ENCODE results near the gene ABTB2.
"Not testable (repeated sequence)": the region's sequence is repeated elsewhere in the genome, so short reads cannot be mapped to it uniquely, and the experiment has no call there.

Gene ABTB2

GRCh38 chr11:34219279-34219678, 138.5 kb downstream of the ABTB2 start:
- no peak for DNase-seq (ENCODE audit: extremely low read depth, low read depth)
- no peak for TF ChIP-seq CTCF (IDR thresholded peaks at IDR 0.05; ENCODE audit: low read depth, low read length, missing control alignments)
- H3K4me3 ChIP-seq (replicated peaks; ENCODE audit: low read depth, low read length), result no peak overlapping the region

GRCh38 chr11:34218756-34219155, 139.1 kb downstream of the ABTB2 start:
- DNase-seq (ENCODE audit: extremely low read depth, low read depth); H3K4me3 ChIP-seq (replicated peaks; ENCODE audit: low read depth, low read length): not testable (repeated sequence)

GRCh38 chr11:34218067-34218466, 139.7 kb downstream of the ABTB2 start:
- no peak for DNase-seq (ENCODE audit: extremely low read depth, low read depth)
- TF ChIP-seq CTCF (IDR thresholded peaks at IDR 0.05; ENCODE audit: low read depth, low read length, missing control alignments), result no peak
- no peak overlapping the region for H3K4me3 ChIP-seq (replicated peaks; ENCODE audit: low read depth, low read length)

- DNase-seq (ENCODE audit: extremely low read depth, low read depth), result no peak
- TF ChIP-seq CTCF (IDR thresholded peaks at IDR 0.05; ENCODE audit: low read depth, low read length, missing control alignments), result no peak
Measured at GRCh38 chr11:34216706-34217105, 141.1 kb downstream of the ABTB2 start.

GRCh38 chr11:34215806-34216453, 141.9 kb downstream of the ABTB2 start:
- no peak overlapping the region for H3K4me3 ChIP-seq (replicated peaks; ENCODE audit: low read depth, low read length)
- TF ChIP-seq CTCF (IDR thresholded peaks at IDR 0.05; ENCODE audit: low read depth, low read length, missing control alignments), result no peak
- DNase-seq (ENCODE audit: extremely low read depth, low read depth), result no peak

More at GRCh38 chr11:34216706-34217105, 141.1 kb downstream of the ABTB2 start:
- H3K4me3 ChIP-seq (replicated peaks; ENCODE audit: low read depth, low read length), result no peak overlapping the region

- no peak for TF ChIP-seq CTCF (IDR thresholded peaks at IDR 0.05; ENCODE audit: low read depth, low read length, missing control alignments)
- DNase-seq (ENCODE audit: extremely low read depth, low read depth), result no peak
- no peak overlapping the region for H3K4me3 ChIP-seq (replicated peaks; ENCODE audit: low read depth, low read length)
Measured at GRCh38 chr11:34214961-34215805, 142.6 kb downstream of the ABTB2 start.

GRCh38 chr11:34213366-34213765, 144.4 kb downstream of the ABTB2 start:
- no peak for DNase-seq (ENCODE audit: extremely low read depth, low read depth)
- no peak for TF ChIP-seq CTCF (IDR thresholded peaks at IDR 0.05; ENCODE audit: low read depth, low read length, missing control alignments)
- H3K4me3 ChIP-seq (replicated peaks; ENCODE audit: low read depth, low read length), result no peak overlapping the region

Measured in HFF-Myc (cell line).